Measurements from ENCODE around the gene SDE2. TPM values are rescaled to one million over a fixed set of nuclear protein-coding genes. Genes with fewer than 3 reads are reported as not detected.

The SDE2 gene
- total and polyA plus RNA-seq, 8 donors = 4.0 to 40.2 (median 8.2) TPM

- H3K4me3 ChIP-seq = no peak overlapping the region
- peak overlapping the region in 4 of 5 donors; percentile 54 to 77 (median 58) for H3K27ac ChIP-seq
- no peaks in the 10 kb centered on the region for H3K36me3 ChIP-seq
- H3K4me1 ChIP-seq = peaks cover 0 to 6% (median 4%) of the 10 kb centered on the region in 4 donors
- peak; percentile 68 to 74 for DNase-seq
- WGBS, 5 donors = 44 to 54% (median 48%) methylated on average over 6 of the region's 6 CpGs
- H3K27me3 ChIP-seq = no peaks in the 10 kb centered on the region
- peak in 2 of 3 donors; percentile 55 to 73 for TF ChIP-seq POLR2AphosphoS5 (IDR thresholded peaks at IDR 0.05)
- TF ChIP-seq, protein P1, sequence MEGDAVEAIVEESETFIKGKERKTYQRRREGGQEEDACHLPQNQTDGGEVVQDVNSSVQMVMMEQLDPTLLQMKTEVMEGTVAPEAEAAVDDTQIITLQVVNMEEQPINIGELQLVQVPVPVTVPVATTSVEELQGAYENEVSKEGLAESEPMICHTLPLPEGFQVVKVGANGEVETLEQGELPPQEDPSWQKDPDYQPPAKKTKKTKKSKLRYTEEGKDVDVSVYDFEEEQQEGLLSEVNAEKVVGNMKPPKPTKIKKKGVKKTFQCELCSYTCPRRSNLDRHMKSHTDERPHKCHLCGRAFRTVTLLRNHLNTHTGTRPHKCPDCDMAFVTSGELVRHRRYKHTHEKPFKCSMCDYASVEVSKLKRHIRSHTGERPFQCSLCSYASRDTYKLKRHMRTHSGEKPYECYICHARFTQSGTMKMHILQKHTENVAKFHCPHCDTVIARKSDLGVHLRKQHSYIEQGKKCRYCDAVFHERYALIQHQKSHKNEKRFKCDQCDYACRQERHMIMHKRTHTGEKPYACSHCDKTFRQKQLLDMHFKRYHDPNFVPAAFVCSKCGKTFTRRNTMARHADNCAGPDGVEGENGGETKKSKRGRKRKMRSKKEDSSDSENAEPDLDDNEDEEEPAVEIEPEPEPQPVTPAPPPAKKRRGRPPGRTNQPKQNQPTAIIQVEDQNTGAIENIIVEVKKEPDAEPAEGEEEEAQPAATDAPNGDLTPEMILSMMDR (IDR thresholded peaks at IDR 0.05) = no peak
- TF ChIP-seq POLR2A (IDR thresholded peaks at IDR 0.05) = no peak
- no peak for TF ChIP-seq EP300 (IDR thresholded peaks at IDR 0.05)
- intact Hi-C loops (cut with DNase I; ENCODE audit: low total_unique reads) = no loop called here
- H3K9me3 ChIP-seq = no peaks in the 10 kb centered on the region
These were observed 35.3 kb upstream of the SDE2 start for GRCh38 chr1:226034482-226034881.

GRCh38 chr1:226033991-226034390 is 34.8 kb upstream of the SDE2 start:
- TF ChIP-seq, protein P1 (IDR thresholded peaks at IDR 0.05) = no peak
- TF ChIP-seq POLR2AphosphoS5 (IDR thresholded peaks at IDR 0.05) = no peak
- no peak for TF ChIP-seq POLR2A (IDR thresholded peaks at IDR 0.05)
- TF ChIP-seq EP300 (IDR thresholded peaks at IDR 0.05) = no peak
- H3K9me3 ChIP-seq = no peaks in the 10 kb centered on the region
- intact Hi-C loops (cut with DNase I; ENCODE audit: low total_unique reads) = no loop called here

GRCh38 chr1:226033582-226033981 is 34.4 kb upstream of the SDE2 start:
- DNase-seq = no peak

More at GRCh38 chr1:226033991-226034390, 34.8 kb upstream of the SDE2 start:
- DNase-seq = no peak
- Histone ChIP-seq H3K27ac (peak overlapping the region in 4 of 5 donors; percentile 25 to 77 (median 58)), H3K4me1 (peaks cover 0 to 7% (median 5%) of the 10 kb centered on the region in 4 donors), H3K36me3 (no peaks in the 10 kb centered on the region), H3K4me3 (no peak overlapping the region), H3K27me3 (no peaks in the 10 kb centered on the region)

DNA sequence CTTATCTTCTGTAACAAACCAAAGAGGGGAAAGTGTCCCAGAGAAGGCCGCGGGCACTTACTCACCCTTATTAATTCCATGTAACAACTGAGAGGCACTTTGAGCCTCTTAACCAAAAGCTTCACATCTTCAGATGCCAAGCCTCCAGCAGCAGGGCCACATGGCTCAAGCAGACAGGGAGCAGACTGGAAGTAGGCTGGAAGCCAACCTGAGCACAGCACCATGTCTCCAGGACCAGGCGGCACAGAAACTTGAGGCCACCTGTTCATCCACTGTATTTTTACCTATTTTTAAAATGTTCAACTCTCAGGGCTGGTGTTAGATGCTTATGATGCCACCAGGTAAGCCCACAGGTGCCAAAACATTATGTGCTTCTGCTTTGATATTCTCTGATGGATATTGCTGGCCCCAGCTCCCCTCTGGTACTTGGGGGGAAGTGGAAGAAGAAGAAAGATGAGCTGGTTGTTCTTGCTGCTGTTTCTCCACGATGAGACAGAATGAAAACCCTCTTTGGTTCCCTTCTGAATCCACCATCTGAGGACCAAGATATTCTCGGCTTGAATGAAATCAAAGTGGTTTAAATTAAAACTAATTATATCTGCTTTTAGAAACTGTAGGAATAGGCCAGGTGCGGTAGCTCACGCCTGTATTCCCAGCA is 30.6 kb upstream of the SDE2 start:
- WGBS, 5 donors = 83 to 92% (median 87%) methylated on average over 7 of the region's 7 CpGs
- intact Hi-C loops (cut with DNase I; ENCODE audit: low total_unique reads) = no loop called here
- no peak overlapping the region for H3K4me3 ChIP-seq
- no peaks in the 10 kb centered on the region for H3K36me3 ChIP-seq
- H3K27ac ChIP-seq = peak overlapping the region in 2 of 5 donors; percentile 28 to 40
- peaks cover 0 to 19% (median 3%) of the 10 kb centered on the region in 4 donors for H3K4me1 ChIP-seq
- no peaks in the 10 kb centered on the region for H3K27me3 ChIP-seq
- H3K9me3 ChIP-seq = no peaks in the 10 kb centered on the region
- TF ChIP-seq, protein P1 (IDR thresholded peaks at IDR 0.05) = no peak
- no peak for TF ChIP-seq POLR2A (IDR thresholded peaks at IDR 0.05)
- TF ChIP-seq POLR2AphosphoS5 (IDR thresholded peaks at IDR 0.05) = no peak
- no peak for TF ChIP-seq EP300 (IDR thresholded peaks at IDR 0.05)
- no peak for DNase-seq

More at GRCh38 chr1:226033582-226033981, 34.4 kb upstream of the SDE2 start:
- H3K4me3 ChIP-seq = no peak overlapping the region
- H3K36me3 ChIP-seq = no peaks in the 10 kb centered on the region
- peaks cover 0 to 11% (median 5%) of the 10 kb centered on the region in 4 donors for H3K4me1 ChIP-seq
- intact Hi-C loops (cut with DNase I; ENCODE audit: low total_unique reads) = no loop called here
- peak overlapping the region in 4 of 5 donors; percentile 25 to 77 (median 58) for H3K27ac ChIP-seq
- TF ChIP-seq POLR2AphosphoS5 (IDR thresholded peaks at IDR 0.05) (no peak), POLR2A (IDR thresholded peaks at IDR 0.05) (no peak), EP300 (IDR thresholded peaks at IDR 0.05) (no peak)
- TF ChIP-seq, protein P1 (IDR thresholded peaks at IDR 0.05) = no peak
- WGBS, 5 donors = 87 to 92% (median 89%) methylated on average over 4 of the region's 4 CpGs
- no peaks in the 10 kb centered on the region for H3K27me3 ChIP-seq
- no peaks in the 10 kb centered on the region for H3K9me3 ChIP-seq
